H1 (cell line): ENCODE results near the gene CACNG7. TPM values are rescaled to one million over a fixed set of nuclear protein-coding genes. Genes with fewer than 3 reads are reported as not detected.

ENCODE experiments used
- ASH2L ChIP-seq: fragments of 200-600, 300-600 bp; sonication (generic); IDR thresholded peaks from one replicate; pipeline ENCODE4 v1.7.1; 2017; ENCODE audit warnings: low read length
- BRCA1 ChIP-seq: IDR thresholded peaks from 2 replicates; pipeline ENCODE4 v1.6.1; 2012; ENCODE audit warnings: low read depth, low read length, improper control_type of control experiment
- CREB1 ChIP-seq: IDR thresholded peaks from 2 replicates; pipeline ENCODE4 v1.6.1; 2012; ENCODE audit warnings: inconsistent platforms
- EGR1 ChIP-seq: IDR thresholded peaks from 2 replicates; pipeline ENCODE4 v1.6.1; 2011; ENCODE audit warnings: low read depth, low read length, borderline replicate concordance
- EP300 ChIP-seq, 2 experiments: IDR thresholded peaks; 1 replicate in 1 of 2; 2 replicates in 1 of 2; pipeline ENCODE4 v1.6.1; 2011 to 2012; ENCODE audit warnings: low read depth in 2 of 2, low read length in 2 of 2, mild to moderate bottlenecking in 2 of 2, borderline replicate concordance in 1 of 2, inconsistent platforms in 1 of 2, moderate library complexity in 1 of 2
- EZH2 ChIP-seq: fragments of 200-600 bp; sonication (generic); IDR thresholded peaks from 2 replicates; pipeline ENCODE4 v1.7.1; 2012; ENCODE audit warnings: low read depth, mild to moderate bottlenecking, moderate library complexity, low read length, inconsistent platforms; ENCODE audit not compliant: severe bottlenecking
- GTF2F1 ChIP-seq: IDR thresholded peaks from 2 replicates; pipeline ENCODE4 v1.6.1; 2012; ENCODE audit warnings: low read depth, low read length, improper control_type of control experiment, borderline replicate concordance
- JUN ChIP-seq: IDR thresholded peaks from 2 replicates; pipeline ENCODE4 v1.6.1; 2011; ENCODE audit warnings: low read depth, mild to moderate bottlenecking, improper control_type of control experiment, low read length
- KDM1A ChIP-seq: fragments of 200-600, 300-600 bp; sonication (generic); IDR thresholded peaks from 2 replicates; pipeline ENCODE4 v1.7.1; 2016; ENCODE audit warnings: mild to moderate bottlenecking, low read length, borderline replicate concordance
- KDM5A ChIP-seq: fragments of 200-600 bp; IDR thresholded peaks from 2 replicates; pipeline ENCODE4 v1.7.1; 2012; ENCODE audit warnings: mild to moderate bottlenecking, low read length, inconsistent platforms, mixed read lengths
- POLR2A ChIP-seq, 2 experiments: IDR thresholded peaks; 1 replicate in 1 of 2; 2 replicates in 1 of 2; pipeline ENCODE4 v1.6.1; 2011; ENCODE audit warnings: low read depth in 2 of 2, low read length in 2 of 2, mild to moderate bottlenecking in 2 of 2; ENCODE audit errors: control extremely low read depth in 1 of 2
- POLR2AphosphoS5 ChIP-seq: IDR thresholded peaks from 2 replicates; pipeline ENCODE4 v1.6.1; 2011; ENCODE audit warnings: low read depth, low read length
- RBBP5 ChIP-seq: IDR thresholded peaks from 2 replicates; pipeline ENCODE4 v1.7.1; 2012; ENCODE audit warnings: low read depth, mild to moderate bottlenecking, inconsistent platforms, low read length, moderate library complexity, borderline replicate concordance
- RXRA ChIP-seq: IDR thresholded peaks from 2 replicates; pipeline ENCODE4 v1.6.1; 2011; ENCODE audit warnings: low read depth, mild to moderate bottlenecking, low read length, moderate library complexity; ENCODE audit not compliant: insufficient read depth
- SIRT6 ChIP-seq: IDR thresholded peaks from one replicate; pipeline ENCODE4 v1.7.1; 2012; ENCODE audit warnings: low read length, inconsistent platforms
- YY1 ChIP-seq: IDR thresholded peaks from 2 replicates; pipeline ENCODE4 v1.6.1; 2011; ENCODE audit warnings: low read depth, mild to moderate bottlenecking, low read length
- ZNF274 ChIP-seq: IDR thresholded peaks from 2 replicates; pipeline ENCODE4 v1.7.0; 2012; ENCODE audit warnings: low read length, borderline replicate concordance; ENCODE audit errors: extremely low read depth
- polyA plus RNA-seq, 7 experiments: library from polyadenylated mRNA; depleted of rRNA in 3 of 7; stranded (reverse) in 5 of 7; unstranded in 2 of 7; fragments of >200 nt in 5 of 7; fragments of 200-250 nt in 2 of 7; gene quantifications; 1 replicate in 5 of 7; 2 replicates in 1 of 7; 4 replicates in 1 of 7; pipeline versions ENCODE4 v1.2.1 to v1.2.3, GENCODE V29; 2011 to 2013; ENCODE audit warnings: missing spikeins in 2 of 7, mixed read lengths in 2 of 7
- total RNA-seq: library from RNA; stranded (reverse); fragmentation: NEBNext Ultra II Directional; extraction: Animal tissue kit (Norgen Biotek cat#: 25700); gene quantifications from 2 replicates; pipeline ENCODE4 v1.2.1, GENCODE V29; 2021
- TF ChIP-seq, protein P1 (sequence below): IDR thresholded peaks from 2 replicates; pipeline ENCODE4 v1.6.1; 2012; ENCODE audit warnings: low read length, inconsistent platforms
- TF ChIP-seq, protein P2 (sequence below), 3 experiments: IDR thresholded peaks; 1 replicate in 2 of 3; 2 replicates in 1 of 3; pipeline versions ENCODE4 v1.5.1 to v1.6.1; 2011; ENCODE audit warnings: low read length in 3 of 3, mild to moderate bottlenecking in 3 of 3, inconsistent platforms in 2 of 3, low read depth in 1 of 3, moderate library complexity in 1 of 3; ENCODE audit not compliant: insufficient read depth in 1 of 3; ENCODE audit errors: control extremely low read depth in 1 of 3

Gene CACNG7
- total and polyA plus RNA-seq, 2 of the 8 experiments (the other 6 are each of a cell fraction or from before 2014, with no cell fraction given) = 28.9 to 69.8 TPM

- no peak for TF ChIP-seq KDM5A
- no peak for TF ChIP-seq EZH2
- no peak for TF ChIP-seq ASH2L
- no peak for TF ChIP-seq ZNF274
- peak; percentile 37 for TF ChIP-seq CREB1
- TF ChIP-seq POLR2AphosphoS5 = peak; percentile 96
- TF ChIP-seq, protein P1, sequence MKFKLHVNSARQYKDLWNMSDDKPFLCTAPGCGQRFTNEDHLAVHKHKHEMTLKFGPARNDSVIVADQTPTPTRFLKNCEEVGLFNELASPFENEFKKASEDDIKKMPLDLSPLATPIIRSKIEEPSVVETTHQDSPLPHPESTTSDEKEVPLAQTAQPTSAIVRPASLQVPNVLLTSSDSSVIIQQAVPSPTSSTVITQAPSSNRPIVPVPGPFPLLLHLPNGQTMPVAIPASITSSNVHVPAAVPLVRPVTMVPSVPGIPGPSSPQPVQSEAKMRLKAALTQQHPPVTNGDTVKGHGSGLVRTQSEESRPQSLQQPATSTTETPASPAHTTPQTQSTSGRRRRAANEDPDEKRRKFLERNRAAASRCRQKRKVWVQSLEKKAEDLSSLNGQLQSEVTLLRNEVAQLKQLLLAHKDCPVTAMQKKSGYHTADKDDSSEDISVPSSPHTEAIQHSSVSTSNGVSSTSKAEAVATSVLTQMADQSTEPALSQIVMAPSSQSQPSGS = no peak; the same call in 1 of the 2 replicates
- peak; percentile 82 to 93 for TF ChIP-seq POLR2A (IDR thresholded peaks at IDR 0.05; ENCODE audit: control extremely low read depth in 1 of 2, low read depth in 2 of 2, low read length in 2 of 2)
- TF ChIP-seq GTF2F1 = no peak
- no peak for TF ChIP-seq RBBP5
- TF ChIP-seq EP300 (IDR thresholded peaks at IDR 0.05; ENCODE audit: borderline replicate concordance in 1 of 2, low read depth in 2 of 2, low read length in 2 of 2) = peak in 1 of 2 experiments; percentile 3; a peak in 1 of 3 replicates
- TF ChIP-seq, protein P2, sequence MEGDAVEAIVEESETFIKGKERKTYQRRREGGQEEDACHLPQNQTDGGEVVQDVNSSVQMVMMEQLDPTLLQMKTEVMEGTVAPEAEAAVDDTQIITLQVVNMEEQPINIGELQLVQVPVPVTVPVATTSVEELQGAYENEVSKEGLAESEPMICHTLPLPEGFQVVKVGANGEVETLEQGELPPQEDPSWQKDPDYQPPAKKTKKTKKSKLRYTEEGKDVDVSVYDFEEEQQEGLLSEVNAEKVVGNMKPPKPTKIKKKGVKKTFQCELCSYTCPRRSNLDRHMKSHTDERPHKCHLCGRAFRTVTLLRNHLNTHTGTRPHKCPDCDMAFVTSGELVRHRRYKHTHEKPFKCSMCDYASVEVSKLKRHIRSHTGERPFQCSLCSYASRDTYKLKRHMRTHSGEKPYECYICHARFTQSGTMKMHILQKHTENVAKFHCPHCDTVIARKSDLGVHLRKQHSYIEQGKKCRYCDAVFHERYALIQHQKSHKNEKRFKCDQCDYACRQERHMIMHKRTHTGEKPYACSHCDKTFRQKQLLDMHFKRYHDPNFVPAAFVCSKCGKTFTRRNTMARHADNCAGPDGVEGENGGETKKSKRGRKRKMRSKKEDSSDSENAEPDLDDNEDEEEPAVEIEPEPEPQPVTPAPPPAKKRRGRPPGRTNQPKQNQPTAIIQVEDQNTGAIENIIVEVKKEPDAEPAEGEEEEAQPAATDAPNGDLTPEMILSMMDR (IDR thresholded peaks at IDR 0.05; ENCODE audit: control extremely low read depth in 1 of 3, insufficient read depth in 1 of 3, low read depth in 1 of 3, low read length in 3 of 3) = no peak
- TF ChIP-seq JUN = no peak
- TF ChIP-seq RXRA = no peak
- TF ChIP-seq YY1 = no peak
- TF ChIP-seq SIRT6 = no peak
- peak; percentile 64; the same call in 1 of the 2 replicates for TF ChIP-seq EGR1
- TF ChIP-seq KDM1A = no peak
- no peak for TF ChIP-seq BRCA1
Measured at GRCh38 chr19:53868892-53869804, 39.9 kb upstream of the CACNG7 start (continued).
